T-helper 1 cell (primary cell): ENCODE measurements around the gene NCLN.
A peak's percentile ranks its signal among the peaks of the same experiment; 100 is the strongest.
"Not testable (repeated sequence)": the region's sequence is repeated elsewhere in the genome, so short reads cannot be mapped to it uniquely, and the experiment has no call there.

Source experiments
- DNase-seq, 5 donors: peaks; one replicate each; pipeline ENCODE4 v3.0.0-alpha.2; 2012 to 2020

NCLN gene

DNA sequence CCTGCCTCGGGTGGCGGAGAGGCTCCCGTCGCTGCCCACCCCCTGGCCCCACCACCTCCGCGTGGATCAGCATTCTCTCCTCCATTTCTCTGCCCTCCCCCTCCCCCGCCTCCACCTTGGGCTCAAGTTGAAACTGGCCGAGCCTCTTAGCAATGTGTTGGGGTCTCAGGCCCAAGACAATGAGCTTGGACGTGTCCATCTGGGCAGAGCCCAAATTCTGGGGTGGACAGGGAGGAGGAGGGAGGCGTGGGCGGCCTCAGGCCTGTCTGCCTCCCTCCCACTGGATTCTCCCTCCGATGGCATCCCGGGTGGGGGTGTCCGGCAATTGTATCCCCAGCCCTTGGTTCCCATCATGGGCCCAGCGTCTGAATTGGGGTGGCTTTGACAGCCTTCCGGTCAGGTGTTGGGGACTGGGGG, 40.0 kb downstream of the NCLN start:
- DNase-seq = no peak

DNA sequence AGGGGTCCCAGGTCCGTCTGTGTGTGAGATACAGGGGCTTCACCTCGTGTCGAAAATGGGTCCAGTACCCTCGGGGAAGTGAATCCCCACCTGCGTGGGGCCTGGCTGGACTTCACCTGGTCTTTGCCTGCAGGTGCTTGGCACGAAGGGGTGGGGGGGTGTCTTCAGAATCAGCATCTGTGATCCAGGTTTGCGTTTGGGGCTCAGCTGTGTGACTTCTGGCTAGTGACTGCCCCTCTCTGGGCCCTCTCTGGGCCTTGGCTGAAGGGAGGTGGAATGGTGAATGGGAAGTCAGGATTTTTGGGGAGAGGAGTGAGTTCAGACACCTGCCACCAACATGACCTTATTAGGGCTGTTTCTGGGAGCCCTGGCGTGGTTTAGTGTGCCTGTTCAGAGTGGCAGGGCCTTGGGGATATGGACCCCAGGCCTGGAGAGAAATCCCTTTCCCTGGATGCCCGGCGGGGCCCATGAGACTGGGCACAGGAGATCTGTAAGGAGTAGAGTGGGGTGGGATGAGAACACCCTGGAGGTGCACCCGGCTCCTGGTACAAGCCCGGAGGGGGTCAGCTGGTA, 41.4 kb downstream of the NCLN start:
- no peak for DNase-seq

DNA sequence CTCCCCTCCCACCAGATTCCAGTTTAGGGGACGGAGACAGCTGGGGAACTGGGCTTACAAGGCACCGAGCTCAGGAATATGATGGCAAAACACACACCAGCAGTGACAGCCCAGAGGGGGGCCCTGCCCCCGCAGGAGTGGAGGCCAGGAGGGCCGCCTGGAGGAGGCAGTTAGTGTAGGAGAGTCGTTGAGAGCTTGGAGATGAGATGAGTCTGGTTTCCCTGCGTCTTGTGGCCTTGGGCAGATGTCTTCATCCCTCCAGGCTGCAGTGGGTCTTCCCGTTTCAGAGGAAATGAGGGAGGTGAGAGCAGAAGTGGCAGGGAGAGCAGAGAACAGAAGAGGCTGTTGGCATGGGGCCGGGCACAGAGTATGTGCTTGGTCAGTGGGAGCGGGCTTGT, 43.6 kb downstream of the NCLN start:
- DNase-seq = no peak

DNA sequence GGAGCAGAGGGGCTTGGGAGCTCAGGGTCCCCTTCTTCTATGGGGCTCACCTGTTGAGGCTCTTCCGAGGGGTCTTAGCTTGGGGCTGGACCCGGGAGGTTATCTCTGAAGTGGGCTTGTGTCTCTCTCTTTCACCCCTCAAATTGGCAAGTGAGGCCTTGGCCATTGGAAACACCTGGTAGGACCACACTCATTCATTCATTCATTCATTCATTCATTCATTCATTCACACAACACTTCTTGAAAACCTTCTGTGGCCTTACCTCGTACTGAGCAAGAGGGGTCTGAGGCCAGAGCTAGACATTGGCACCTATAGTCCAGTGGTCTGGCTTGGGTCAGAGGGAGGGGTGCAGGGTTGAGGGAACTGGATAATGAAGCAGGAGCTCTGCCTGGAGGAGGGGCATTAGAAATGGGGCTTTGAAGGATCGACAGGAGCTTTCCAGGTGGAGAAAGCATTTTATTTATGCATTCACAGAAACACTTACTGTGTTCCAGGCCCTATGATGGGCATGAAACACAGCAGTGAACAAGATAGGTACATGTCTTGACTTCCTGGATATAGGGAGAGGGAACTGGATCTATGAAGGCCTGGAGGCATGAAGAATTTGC, 44.3 kb downstream of the NCLN start:
- no peak for DNase-seq

DNA sequence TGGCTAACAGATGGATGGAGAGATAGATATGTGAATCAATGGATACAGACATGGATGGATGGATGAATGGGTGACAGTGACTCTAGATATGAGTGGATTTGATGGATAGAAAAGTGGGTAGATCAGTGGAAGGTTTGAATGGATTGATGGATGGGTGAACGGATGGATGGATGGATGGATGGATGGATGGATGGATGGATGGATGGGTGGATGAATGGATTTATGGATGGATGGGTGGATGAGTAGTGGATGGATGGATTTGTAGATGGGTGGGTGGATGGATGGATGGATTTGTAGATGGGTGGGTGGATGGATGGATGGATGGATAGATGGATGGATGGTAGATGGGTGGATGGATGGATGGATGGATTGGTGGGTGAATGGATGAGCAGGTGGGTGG, 45.6 kb downstream of the NCLN start:
- no peak for DNase-seq

DNA sequence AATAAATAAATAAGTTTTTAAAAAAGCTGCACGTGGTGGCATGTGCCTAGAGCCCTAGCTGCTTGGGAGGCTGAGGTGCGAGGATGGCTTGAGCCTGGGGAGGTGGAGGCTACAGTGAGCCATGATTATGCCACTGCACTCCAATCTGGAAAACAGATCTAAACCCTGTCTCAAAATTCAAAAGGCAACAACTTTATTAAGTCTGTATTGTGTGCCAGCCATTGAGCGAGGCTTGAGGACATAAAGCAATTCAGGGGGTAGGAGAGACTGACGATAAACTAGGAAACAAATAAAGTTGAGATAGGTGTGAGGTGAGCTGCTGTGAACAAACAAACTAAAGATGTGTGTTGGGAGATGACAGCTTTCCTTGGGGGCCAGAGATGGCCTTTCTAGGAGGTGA, 47.4 kb downstream of the NCLN start:
- DNase-seq = no peak

DNA sequence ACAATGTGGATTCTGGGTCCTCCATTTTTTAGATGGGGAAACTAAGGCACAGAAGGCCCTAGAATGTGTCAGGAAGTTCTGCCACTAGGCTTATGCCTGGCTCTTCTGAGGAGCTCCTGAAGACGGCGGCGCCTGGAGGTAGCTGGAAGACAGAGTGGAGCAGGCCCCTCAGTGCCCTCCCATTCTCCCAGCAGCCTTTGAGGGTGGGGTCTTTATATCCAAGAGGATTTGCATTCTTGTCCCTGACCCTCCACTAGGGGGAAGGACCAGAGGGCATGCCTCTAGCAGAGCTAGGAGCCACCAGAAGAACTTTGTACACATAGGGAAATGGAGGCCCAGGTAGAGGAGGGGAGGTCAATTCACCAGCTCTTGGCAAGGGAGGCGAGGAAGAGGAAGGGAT, 48.1 kb downstream of the NCLN start:
- DNase-seq = no peak

DNA sequence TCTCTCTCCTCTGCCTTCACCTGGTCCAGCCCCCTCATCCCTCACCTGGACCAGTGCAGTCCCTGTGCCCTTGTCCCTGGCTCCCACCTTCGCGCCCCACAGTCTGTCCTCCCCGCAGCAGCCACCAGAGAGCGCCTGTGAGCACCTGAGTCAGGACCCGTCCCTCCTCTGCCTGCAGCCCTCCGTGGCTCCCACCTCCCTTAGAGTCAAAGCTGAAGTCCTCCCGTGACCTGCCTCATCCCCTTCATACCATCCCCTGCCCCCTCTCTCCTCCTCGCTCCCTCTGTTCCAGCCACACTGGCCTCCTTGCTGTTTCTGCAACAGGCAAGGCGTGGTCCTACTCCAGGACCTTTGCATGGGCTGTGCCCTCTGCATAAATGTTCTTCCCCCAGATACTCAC, 49.1 kb downstream of the NCLN start:
- no peak for DNase-seq

DNA sequence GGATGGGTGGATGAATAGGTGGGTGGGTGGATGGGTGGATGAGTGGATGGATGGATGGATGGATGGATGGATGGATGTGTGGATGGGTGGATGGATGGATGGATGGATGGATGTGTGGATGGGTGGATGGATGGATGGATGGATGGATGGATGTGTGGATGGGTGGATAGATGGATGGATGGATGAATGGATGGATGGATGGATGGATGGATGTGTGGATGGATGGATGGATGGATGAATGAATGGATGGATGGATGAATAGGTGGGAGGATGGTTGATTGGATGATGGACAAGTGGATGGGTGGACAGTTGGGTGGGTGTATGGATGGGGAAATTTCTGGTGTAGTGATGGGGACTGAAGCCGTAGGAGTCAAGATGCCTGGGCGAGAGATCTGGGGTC, 49.9 kb downstream of the NCLN start:
- DNase-seq = not testable (repeated sequence)

DNA sequence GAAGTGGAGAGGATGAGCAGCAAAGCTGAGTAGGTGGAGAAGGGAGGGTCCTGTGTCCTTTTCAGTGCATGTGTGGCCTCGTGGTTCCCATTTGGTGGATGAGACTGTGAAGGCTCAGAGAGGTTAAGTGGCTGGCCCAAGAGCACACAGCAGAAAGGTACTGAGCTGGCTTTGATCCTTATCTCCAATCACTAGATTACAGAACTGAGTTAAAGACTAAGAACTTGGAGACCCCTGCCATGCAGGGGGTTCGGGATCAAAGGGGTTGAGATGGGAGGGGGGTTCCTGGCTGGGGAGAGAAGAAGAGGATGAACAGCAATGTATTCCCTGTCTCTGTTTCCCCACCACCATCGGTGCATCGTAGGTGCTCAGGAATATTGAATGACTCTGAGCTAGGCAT, 50.5 kb downstream of the NCLN start:
- no peak for DNase-seq

DNA sequence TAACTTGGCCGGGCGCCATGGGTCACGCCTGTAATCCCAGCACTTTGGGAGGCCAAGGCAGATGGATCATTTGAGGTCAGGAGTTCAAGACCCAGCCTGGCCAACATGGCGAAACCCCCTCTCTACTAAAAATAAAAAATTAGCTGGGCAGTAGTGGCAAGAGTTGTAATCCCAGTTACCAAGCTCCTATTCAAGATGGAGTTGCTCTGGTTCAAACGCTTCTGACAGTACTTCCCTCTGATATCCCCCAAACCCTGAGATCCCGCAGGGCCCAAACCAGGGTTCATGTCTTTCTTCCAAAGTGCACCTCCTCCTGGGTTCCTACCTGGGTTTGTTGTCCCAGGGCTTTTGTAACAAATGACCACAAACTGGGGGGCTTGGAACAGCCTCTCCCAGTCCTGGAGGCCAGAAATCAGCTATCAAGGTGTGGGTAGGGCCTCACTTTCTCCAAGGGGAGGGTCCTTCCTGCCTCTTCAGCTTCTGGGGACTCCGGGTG, 52.4 kb downstream of the NCLN start:
- DNase-seq = no peak

DNA sequence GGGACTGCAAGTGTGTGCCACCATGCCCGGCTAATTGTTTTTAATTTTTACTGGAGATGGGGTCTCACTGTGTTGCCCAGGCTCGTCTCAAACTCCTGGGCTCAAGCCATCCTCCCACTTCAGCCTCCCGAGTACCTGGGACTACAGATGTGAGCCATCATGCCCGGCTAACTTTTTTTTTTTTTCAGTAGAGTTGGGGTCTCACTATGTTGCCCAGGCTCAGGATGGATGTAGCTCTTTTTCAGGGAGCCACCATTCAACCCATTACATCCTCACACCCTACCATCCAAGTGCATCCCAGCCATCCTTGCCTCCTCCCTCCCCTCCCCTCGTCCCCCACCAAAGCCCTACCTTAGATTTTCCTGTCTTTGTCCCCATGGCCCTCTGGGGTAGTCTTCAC, 53.6 kb downstream of the NCLN start:
- no peak for DNase-seq

DNA sequence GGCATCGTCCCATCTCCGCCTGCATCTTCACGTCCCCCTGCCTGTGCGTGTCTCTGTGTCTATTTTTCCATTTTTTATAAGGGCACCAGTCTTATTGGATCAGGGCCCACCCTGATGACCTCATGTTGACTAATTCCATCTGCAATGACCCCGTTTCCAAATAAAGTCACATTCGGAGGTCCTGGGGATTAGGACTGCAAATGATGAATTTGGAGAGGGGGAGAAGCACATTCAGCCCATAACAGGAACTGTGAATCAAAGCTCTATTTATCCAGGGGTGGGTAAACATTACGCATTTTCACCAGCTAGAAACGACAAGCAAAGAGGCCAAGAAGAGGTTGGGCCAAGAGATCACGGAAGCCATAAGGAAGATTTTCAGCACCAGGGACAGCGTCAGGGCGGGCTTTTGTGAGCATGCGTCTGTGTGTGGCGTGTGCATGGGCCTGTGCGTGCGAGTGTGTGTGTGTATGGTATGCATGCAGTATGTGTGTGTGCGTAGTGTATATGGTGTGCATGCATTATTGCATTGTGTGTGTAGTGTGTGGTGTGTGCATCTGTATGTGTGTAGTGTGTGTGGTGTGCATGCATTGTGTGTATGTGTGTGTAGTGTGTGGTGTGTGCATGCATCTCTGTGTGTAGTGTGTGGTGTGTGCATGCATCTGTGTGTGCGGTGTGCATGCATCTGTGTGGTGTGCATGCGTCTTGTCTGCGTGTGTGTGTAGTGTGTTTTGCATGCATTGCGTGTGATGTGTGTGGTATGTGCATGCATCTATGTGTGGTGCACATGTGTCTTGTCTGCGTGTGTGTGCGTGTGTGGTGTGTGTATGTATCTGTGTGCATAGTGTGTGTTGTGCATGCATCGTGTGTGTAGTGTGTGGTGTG, 58.3 kb downstream of the NCLN start:
- peak in 3 of 5 donors; percentile 15 to 36 (median 17) for DNase-seq

DNA sequence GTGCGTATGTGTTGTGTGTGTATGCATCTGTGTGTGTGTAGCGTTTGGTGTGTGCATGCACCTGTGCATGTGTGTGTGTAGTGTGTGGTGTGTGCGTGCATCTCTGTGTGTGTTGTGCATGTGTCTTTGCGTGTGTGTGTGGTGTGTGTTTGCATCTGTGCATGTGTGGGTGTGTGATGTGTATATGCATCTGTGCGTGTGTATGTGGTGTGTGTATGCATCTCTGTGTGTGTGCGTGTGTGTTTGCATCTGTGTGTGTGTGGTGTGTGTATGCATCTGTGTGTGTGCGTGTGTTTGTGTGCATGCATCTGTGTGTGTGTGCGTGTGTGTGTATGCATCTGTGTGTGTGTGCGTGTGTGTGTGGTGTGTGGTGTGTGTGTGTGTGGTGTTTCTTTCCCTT, 59.3 kb downstream of the NCLN start:
- DNase-seq = no peak

DNA sequence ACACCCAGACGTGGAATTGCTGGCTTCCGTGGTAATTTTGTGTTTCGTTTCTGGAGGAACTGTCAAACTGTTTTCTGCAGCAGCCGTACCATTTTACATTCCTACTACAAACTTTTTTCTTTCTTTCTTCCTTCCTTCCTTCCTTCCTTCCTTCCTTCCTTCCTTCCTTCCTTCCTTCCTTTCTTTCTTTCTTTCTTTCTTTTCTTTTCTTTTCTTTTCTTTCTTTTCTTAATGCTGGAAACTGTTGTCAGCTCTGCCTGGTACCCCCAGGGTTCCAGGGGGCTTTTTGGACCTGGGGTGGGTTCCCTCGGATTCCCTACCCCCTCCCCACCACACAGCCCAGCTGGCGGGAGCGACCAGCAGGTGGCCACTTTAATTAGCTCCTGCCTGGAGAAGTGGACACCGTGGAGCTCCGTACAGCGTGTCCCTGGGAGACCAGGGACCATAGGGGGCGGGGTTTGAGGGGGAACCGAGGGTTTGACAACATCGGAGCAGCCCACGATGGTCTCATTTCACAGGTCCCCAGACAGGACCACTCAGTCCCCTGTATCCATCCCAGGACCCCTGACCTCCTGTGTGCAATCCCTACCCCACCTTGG, 63.1 kb downstream of the NCLN start:
- DNase-seq = no peak

DNA sequence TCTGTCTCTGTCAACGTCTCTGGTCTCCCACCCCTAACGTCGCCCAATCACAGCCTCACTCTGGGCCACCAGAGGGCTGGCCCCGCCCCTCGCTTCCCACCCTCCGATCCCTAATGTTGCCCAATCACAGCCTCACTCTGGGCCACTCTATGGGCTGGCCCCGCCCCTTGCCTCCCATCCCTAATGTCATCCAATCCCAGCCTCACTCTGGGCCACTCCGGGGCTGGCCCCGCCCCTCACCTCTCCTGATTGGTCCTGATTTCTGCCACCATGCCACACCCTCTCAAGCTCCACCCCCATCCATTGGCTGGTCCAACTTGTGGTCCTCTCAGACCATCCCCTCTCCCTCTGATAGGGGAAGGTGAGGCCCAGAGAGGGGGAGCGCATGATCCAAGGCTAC, 63.7 kb downstream of the NCLN start:
- DNase-seq = no peak

DNA sequence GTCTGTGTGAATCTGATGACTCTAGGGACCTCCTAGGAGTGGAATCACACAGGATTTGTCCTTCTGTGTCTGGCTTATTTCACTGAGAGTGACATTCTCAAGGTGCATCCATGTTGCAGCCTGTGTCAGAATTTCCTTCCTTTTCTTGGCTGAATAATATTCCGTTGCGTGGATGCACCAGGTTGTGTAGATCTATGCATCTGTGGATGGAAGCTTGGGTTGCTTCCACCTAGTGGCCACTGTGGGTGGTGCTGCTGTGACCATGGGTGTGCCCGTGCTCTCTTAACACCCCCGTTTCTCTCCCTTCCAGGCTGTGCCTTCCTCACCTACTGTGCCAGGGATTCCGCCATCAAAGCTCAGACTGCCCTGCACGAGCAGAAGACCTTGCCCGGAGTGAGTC, 64.9 kb downstream of the NCLN start:
- DNase-seq = peak in 2 of 5 donors; percentile 14 to 36

DNA sequence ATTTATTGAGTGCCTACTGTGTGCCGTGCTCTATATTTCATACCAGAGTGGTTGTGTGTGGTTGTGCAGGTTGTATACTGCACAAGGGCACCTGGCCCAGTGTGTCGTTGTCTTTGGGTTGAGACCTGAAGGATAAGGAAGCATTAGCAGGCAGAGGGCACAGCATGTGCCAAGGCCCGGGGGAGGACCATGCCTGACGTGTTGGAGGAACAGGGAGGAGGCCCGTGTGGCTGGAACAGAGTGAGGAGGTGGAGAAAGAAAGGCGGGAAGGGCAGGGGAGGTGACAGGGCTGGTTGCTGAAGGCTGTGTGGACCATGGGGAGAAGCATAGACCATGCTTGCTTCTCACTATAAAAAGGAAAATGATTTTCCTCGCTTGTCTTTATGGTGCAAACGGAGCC, 65.5 kb downstream of the NCLN start:
- DNase-seq = no peak

DNA sequence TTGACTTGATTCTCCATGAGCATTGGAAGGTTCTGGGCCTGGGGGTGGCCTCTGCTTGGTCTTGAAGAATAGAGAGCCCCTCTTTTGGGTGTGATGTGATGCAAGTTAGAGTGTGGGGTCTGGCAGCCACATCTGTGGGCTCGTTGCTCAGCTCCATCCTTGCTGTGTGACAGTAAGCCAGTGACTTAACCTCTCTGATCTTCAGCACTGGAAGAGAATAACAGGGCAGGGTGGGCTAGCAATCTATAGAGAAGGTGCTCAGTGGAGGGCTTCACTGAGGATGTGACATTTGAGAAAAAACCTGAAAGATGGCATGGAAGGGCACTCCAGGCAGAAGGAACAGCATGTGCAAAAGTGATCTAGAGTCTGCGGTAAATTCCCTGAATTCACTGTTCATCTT, 66.9 kb downstream of the NCLN start:
- DNase-seq = no peak

DNA sequence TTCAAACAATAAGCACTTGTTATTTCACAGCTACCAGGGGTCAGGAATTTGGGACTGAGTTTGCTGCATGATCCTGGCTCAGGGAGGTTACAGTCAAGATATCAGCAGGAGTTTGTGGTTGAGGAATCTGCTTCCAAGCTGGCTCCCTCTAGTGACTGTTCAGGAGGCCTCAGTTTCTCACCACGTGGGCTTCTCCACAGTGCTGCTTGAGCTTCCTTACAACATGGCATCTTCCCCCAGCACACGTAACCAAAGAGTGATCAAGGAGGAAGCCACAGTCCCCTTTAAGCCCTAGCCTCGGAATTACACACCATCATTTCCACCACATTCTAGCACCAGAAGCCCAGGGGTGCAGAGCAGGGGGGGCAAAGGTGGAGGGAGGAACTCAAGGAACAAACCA, 67.5 kb downstream of the NCLN start:
- DNase-seq = no peak

DNA sequence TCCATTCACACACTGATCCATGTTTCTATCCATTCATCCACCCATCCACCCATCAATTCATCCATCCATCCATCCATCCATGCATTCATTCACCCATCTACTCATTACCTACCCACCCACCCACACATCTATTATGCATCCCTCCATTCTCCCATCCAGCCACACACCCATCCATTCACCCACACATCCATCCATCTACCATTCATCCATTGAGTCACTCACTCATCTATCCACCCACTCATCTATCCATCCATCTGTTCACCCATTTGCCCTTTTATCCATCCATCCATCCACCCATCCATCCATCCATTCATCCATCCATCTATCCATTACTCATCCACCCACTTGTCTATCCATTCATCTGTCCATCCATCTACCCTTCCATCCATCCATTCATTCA, 68.8 kb downstream of the NCLN start:
- DNase-seq = no peak

DNA sequence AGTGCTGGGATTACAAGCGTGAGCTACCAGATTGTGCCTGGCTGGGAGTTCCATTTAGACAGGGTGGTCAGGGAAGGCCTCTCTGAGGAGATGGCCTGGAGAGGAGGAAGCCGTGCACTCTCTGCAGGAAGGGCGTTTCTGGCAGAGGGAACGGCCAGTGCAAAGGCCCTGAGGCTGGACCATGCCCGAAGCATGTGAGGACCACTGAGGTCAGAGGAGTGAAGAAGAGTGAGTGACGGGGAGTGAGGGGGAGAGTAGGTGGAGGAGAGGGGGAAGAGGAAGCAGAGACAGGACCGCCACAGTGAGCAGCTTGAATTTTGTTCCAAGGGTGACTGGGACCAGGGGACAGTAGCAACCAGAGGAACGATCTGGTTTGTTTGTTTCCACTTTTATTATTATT, 71.3 kb downstream of the NCLN start:
- DNase-seq = no peak
